HG03520 (cell line): ENCODE data around the gene RAB40B.

Source experiments
- ATAC-seq: cut with Tn5 transposase; IDR thresholded peaks from one replicate; pipeline ENCODE4 v1.9.1; 2021; ENCODE audit warnings: mild to moderate bottlenecking, moderate library complexity; ENCODE audit not compliant: unreplicated experiment

The RAB40B gene

DNA sequence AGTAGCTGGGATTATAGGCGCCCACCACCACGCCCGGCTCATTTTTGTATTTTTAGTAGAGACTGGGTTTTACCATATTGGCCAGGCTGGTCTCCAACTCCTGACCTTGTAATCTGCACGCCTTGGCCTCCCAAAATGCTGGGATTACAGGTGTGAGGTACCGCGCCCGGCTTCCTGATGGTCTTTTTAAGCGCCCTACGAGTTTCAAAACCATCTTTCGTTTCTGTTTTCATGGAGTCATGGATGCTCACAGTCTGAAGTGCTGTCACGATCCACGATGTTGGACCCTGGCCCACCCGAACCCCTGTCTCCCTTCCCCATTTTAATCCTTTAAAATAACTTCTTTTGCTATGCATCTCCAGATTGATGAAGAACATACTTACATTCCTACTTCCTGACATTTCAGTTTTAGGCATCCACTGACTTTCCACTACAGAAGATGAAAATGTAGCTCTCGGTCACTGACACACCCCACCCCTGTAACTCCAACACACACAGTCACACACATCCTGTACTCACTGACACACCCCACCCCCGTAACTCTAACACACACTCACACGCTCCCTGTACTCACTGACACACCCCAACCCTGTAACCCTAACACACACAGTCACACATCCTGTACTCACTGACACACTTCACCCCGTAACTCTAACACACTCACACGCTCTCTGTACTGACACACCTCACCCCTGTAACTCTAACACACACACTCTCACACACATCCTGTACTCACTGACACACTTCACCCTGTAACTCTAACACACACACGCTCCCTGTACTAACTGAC, 27.6 kb downstream of the RAB40B start:
- ATAC-seq: no peak

DNA sequence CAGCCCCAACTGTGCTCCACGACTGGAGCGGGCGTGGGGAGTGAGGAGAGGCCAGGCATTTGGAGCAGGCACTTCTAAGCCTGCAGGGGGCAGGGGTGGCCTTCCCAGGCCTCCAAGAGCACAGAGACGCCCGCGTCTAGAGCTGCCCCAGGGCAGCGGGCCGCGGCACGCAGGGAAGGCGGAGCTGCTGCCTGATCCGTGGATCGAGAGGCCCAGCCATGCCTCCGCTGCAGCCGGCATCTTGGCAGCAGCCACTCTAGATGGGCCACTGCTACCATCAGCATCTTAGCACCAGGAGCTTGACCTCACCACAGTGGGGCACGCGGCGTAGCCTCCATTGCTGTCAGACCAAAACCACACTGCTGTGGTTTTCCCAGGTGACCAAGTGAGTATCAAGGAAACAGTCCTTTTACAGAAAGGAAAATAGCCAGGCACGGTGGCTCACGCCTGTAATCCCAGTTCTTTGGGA, 29.8 kb downstream of the RAB40B start:
- ATAC-seq: no peak

DNA sequence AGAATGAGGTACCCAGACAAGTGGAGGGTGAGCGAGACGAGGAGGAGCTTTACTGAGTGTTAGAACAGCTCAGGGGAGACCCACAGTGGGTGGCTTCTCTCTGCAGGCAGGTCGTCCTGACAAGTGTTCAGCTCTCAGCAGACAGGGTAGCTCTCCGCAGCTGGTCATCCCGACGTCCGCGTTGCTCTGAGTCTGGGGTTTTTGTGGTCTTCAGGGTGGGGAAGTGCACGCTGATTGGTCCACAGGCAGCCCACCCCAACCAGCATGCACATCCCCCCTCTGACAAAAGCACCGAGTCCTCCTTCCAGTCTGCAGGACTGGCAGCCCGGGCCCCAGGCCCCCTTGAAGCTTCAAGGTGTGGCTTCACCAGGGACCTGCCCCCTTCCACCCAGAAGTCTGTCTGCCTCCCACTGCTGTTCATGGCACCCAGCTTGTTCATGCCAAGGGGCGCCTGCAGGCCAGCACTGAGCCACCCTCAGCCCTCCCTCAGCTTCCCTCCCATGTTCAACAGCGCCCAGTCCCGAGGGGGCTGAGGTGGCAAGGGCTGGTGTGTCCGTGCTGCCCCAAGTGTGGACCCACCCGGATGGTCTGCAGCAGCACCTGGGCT, 30.4 kb downstream of the RAB40B start:
- ATAC-seq: no peak

DNA sequence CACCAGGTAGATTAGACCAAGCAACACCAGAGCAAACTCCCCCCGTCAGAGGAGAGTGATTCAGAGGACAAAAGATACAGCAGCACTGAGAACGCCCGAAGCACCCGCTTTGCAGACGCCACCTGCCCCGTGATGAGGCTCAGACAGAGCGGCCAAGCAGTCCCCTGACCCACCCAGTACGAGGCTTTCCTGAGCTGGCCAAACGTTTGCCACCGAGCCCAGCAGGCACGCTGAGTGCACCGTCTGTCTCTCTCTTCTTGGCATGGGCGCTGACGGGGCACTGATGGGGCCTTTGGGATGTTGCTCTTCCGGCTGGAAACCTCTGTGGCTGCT, 30.9 kb downstream of the RAB40B start:
- no peak for ATAC-seq

DNA sequence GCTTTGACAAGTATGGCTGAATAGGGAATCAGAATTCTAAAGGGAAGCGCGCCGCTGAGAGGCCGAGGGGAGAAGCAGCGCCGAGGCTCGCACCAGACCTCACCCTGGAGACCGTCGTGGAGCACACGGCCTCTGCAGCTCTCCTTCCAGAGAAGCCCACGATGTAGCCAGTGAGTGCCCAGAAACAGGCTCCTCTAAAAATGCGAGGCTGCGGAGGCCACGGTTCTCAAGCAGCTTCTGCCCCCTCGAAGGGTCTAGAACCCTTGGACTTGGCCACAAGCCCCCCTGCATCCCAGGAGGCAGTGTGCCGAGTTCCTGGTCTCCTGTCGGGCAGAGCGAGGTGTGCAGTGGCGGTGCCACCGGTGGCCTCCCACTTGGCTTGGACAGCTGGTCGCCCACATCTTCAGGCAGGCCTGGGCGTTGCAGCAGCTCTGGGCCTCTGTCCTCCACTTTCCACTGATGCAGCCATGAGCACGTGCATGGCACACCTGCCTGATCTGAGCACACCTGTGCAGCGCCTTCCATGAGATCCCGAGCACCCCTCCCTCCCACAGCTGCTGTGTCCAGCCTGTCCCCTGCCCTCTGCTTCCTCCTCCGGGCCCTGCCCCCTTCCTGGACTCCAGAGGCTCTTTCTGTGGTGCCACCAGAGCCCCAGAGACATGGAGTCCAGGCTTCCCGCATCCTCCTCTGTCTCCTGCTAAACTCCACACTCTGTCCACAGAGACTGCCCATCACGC, 31.4 kb downstream of the RAB40B start:
- ATAC-seq: no peak

DNA sequence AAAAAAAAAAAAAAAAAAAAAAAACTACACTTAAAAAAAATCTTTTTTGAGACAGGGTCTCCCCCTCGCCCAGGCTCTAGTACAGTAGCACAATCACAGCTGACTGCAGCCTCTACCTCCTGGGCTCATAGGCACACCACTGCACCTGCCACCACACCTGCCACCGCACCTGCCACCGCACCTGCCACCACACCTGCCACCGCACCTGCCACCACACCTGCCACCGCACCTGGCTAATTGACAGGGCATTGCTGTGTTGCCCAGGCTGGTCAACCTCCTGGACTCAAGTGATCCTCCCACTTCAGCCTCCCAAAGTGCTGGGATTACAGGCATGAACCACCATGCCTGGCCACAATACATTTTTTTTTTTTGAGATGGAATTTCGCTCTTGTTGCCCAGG, 32.6 kb downstream of the RAB40B start:
- ATAC-seq: no peak

DNA sequence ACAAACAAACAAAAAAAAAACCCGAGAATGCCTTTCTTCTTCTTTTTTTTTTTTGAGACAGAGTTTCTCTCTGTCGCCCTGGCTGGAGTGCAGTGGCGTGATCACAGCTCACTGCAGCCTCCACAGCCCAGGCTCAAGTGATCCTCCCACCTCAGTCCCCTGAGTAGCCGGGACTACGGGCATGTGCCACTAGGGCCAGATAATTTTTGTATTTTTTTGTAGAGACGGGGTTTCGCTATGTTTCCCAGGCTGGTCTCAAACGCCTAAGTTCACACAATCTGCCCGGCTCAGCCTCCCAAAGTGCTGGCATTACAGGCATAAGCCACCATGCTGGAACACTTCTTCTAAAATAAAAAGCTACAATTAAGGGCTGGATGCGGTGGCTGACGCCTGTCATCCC, 33.3 kb downstream of the RAB40B start:
- ATAC-seq: no peak

DNA sequence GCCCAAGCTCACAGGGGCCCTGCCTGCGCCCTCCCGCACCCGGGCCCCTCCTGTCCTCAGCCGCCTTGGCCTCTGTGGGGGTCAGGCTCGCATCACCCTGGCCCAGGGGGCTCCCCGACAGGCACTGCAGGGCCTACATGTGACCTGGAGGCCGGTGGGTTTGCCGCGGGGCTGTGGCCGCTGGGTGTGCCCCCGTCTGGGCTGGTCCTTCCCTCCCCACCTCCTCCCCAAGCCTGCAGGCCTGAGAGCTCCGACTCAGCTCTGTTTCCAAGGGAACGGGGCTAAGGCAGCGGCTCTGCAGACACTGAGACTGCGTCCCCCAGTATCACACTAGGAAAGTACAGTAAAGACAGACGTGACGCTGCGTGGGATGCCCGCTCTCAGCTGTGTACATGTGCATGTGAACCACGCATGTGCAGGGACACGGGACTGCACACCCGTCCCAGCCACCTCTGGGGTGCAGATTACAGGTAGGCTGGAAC, 33.8 kb downstream of the RAB40B start:
- no peak for ATAC-seq

DNA sequence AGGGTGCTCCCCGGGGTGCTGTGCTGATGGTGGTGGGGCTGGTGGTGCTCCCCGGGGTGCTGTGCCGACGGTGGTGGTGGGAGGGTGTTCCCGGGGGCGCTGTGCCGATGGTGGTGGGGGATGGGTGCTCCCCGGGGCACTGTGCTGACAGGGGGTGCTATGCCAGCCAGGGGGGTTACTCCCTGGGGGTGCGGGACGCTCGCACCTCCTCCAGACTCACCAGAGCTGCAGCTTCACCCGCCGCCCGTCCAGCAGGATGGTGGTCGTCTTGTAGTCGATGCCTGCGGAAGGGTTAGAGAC, 34.3 kb downstream of the RAB40B start:
- no peak for ATAC-seq

DNA sequence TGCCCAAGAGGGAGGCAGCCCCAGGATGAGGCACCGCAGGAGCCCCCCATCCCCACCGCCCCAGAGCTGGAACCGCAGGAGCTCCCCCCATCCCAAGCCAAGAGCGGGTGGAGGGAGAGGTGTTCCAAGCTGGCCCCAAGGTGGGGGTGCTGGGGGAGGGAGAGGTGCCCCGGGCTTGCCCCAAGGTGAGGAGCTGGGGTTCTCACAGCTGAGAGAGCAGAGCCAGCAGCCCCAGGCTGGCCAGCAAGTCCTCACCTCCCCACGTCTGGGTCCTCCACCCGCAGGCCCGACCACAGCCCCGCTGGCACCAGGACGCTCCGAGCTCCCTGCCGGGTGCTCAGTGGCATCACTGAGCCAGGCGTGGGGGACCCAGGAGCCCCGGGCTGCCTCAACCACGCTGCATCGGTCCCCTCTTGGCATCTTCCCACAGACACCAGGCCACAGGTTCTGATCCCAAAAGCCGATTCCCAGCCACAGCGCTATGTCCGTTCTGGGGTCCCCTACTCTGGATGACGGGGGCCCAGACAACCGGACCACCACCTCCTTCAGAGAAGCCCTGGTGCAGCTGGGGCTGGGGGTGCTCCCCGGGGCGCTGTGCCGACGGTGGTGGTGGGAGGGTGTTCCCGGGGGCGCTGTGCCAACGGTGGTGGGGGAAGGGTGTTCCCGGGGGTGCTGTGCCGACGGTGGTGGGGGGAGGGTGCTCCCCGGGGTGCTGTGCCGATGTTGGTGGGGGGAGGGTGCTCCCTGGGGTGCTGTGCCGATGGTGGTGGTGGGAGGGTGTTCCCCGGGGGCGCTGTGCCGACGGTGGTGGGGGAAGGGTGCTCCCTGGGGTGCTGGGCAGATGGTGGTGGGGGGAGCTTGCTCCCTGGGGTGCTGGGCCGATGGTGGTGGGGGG, 34.9 kb downstream of the RAB40B start:
- ATAC-seq: no peak

DNA sequence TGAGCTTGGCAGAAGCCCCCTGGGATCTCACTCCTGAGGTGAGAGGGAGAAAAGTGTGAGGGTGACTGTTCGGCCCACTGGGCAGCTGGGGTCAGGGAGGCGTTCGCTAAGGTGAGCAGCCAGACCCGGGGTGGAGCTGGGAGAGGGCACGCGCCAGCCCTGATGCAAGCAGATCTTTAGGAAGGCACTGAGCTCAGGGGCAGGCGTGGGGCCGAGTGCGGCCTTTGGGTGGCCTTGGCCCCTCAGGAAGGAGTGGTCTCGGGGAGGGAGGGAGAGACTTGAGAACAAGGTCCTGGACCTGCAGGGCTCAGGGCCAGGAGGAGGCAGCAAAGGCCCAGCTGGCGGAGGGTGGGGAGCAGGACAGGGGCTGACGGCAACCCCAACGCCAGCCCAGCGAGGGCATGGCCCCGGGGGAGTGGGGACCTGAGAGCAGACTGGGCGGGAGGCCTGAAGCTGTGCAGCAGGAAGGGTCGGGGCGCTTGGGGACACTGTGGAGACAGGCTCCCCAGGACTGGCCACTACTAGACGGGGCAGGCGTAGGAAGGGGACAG, 35.7 kb downstream of the RAB40B start:
- no peak for ATAC-seq

DNA sequence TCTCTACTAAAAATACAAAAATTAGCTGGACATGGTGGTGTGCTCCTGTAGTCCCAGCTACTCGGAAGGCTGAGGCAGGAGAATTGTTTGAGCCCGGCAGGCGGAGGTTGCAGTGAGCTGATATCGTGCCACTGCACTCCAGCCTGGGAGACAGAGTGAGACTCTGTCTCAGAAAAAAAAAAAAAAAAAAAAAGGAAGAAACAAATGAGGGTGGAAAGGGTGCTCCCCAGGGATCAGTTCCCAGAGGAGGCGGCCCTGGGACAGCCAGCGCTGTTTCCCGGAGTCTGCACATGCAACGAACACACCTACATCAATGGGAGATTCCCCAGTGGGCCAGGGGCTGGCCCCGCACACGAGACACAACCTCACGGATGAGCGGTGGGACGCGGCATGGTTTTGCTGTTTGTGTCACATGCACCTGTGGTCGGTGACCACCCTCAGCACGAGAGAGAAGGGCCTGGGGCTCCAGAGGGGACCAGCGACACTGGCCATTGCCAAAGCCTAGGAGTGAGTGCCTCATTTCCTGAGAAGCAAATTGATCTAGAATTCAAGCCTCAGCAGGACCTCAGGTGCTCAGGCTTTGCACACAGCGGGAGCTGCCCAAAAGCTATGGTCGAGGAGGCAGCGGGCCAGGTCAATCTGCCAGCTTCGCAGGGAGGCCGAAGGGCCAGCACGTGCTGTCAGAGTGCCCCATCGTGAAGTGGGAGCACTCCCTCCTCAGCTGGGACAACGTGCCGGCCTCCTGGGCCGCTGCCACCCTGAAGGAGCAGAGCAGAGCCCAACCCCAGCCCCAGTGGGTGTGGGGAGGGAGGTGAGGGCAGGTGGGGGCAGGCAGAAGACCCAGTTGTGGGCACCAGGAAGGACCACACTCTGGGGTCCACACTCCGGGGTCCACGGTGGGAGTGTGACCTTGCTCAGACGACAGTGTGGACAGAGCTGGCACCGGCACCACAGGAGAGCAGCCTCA, 36.5 kb downstream of the RAB40B start:
- ATAC-seq: no peak

DNA sequence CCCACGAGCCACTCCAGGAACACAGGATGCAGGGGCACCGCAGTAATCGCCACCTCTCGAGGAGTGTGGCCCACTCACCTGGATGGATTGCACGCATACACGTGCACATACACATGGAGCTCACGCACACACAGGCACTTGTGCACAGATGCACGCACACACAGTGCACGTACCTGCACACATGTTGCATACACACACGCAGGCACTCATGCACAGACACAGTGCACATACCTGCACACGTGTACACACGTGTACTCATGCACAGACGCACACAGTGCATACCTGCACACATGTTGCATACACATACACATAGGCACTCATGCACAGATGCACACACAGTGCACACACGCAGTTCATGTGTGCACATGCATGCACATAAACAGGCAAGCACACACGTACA, 38.6 kb downstream of the RAB40B start:
- ATAC-seq: no peak

DNA sequence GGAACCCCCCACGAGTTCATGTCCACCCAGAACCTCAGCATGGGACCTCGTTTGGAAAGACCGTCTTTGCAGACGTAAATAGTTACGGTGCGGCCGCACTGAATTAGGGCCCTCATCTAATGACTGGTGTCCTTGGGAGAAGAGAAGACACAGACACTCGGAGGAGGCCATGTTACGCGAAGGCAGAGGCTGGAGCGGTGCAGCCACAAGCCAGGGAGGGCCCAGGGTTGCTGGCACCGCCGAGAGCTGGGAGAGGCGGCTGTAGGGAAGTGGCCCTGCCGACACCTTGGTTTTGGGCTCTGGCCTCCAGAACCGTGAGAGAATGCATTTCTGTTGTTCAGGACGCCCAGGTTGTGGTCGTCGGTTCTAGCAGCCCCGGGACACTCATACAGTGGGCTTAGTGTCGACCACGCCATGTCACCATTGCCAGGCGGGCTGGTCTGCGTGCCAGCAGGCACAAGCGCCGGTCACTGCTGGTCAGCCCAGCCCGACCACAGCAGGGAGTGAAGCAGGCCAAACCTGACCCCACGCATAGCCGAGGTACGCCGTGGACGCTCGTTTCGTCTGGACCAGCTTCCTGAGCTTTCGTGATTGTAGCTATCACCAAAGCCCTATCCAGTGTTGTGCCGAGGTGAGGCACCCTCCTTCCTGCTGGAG, 39.6 kb downstream of the RAB40B start:
- ATAC-seq: no peak

DNA sequence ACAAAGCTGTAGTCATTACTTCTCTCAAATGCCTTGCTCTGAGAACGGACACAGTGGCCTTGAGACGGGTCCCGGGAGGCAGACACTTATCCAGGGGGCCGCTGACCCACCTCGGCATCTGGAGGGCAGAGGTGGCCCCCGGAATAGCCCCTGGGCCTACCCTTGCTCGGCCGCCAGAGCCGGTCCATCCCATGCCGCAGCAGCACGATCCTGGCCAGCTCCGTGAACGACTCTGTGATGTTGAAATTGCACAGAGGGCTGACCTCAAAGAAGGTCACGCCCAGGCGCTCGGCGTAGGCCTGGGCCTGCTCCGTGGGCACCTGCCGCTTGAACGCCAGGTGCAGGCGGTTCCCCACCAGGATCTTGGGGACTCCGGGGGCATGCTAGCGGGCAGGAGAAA, 40.2 kb downstream of the RAB40B start:
- no peak for ATAC-seq

DNA sequence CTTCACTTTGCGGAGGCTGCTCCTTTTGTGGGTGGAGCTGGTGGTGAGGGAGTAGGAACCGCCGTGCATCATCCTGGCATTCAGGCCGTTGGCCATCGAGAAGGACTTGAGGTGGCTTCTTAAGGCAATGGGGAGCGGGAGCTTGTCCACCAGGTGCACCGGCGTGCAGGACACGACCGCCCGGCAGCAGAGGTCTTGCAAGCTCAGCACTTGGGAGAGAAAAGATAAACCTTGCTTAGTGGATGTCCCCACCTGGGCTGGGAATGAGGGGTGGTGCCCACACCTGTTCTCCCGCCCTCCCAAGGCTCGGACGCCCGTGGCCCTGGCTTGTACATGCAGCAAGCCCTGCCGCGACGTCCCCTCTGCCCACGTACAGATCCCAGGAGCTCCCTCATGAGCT, 40.6 kb downstream of the RAB40B start:
- ATAC-seq: no peak

DNA sequence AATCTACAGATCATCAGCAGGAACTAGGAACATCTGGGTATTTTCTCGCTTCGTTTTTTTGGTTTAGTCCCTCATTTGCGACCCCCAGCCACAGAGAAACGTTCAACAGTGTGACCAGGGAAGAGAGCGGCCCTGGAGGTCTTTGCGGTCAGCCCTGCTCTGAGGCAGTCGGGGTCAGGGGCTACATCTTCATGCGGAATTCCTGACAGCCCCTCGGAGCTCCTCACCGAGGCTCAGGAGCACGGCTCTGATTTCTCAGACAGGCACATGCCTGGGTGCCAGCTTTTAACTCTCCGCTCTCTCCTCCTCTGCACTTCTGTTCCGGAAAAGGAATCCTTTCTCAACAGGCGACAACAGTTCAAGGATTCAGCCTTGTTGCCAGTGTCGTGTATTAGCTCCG, 42.2 kb downstream of the RAB40B start:
- no peak for ATAC-seq

DNA sequence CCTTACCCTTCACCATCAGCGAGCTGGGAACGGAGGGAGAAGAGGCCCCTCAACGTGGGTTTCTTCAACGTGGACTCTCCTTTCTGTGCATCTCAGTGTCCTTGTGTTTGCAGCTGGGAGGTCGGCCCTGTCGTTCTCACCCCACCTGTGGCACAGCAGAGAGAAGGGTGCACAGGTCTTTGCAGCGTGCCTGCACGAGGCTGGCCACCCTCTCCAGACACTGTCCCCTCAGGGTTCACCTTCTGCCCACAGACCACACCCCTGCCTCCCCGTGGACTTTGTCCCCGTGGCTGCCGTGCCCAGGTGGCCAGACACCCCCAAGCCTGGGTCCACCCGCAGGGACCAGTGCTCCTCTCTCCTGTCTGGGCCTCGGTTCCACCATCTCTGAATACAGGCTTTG, 43.0 kb downstream of the RAB40B start:
- ATAC-seq: no peak

DNA sequence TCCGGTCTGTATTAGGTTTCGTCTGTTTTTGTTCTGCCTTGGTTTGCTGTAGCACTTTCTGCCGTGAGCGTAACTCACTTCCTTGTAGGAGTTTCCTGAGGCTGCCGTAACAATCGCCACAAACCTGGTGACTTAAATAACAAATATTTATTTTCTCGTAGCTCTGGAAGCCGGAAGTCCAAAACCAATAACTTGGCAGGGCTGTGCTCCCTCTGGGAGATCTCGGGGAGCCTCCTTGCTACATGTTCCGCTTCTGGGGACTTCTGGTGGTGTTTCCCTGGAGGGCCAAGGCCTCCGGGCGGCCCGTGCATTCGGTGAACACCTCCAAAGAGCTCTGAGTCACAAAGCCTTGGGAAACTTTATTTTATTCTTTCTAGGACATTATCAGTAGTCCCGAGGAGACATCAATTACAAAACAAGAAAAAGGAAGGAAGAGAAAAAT, 43.4 kb downstream of the RAB40B start:
- ATAC-seq: no peak
